Measurements from ENCODE around the gene RBBP8.

Gene RBBP8

GRCh38 chr18:23056315-23056714 lies 123.2 kb downstream of the RBBP8 start:
- DNase-seq (ENCODE audit: low read depth, low spot score), result no peak
- no peak overlapping the region for H3K27ac ChIP-seq

GRCh38 chr18:23057096-23057495 lies 124.0 kb downstream of the RBBP8 start:
- no peak overlapping the region for H3K27ac ChIP-seq
- no peak for DNase-seq (ENCODE audit: low read depth, low spot score)

GRCh38 chr18:23058746-23059415 lies 125.8 kb downstream of the RBBP8 start:
- no peak overlapping the region for H3K27ac ChIP-seq
- DNase-seq (ENCODE audit: low read depth, low spot score), result no peak

DNA sequence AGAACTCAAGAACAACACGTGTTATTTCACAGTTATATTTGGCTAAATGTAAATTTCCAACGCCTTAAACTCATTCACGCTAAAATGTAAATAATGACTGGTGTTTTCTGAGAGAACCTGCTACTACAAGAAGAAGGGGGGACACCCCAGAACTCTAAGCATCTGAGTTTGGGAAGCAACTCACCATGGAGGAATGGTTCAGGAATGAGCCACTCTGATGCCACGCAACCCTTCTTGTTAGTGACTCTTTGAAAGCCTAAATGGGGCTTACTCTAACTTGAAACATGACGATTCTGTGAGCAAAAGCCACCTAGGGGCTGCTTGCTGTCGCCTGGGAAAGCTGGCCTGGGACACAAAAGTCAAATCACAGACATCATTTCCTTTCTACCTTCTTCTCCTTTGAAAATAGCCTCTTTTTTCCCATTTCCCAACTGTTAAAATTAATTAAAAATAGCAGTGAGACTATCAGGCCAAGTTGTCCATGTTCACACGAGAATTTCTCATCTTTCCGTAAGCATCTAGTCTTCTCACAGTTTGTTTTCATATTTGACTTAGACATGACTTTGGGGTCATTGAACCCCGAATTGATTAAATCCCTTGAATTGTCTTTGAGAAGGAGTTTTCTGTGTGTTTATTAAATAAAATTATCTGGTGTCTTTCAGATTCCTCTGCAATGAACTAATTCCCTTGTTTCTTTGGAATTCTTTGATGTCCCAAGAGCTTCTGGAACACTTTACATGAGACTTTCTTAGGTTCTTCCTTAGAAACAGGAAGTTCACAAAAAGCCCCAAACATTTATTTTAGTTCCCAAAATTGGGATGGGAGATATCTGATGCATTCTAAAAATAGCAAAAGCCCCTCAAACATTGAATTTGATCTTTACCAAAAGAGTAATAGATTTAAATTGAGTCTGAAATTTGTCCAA lies 126.7 kb downstream of the RBBP8 start:
- H3K27ac ChIP-seq, result no peak overlapping the region

GRCh38 chr18:23062011-23062410 lies 128.9 kb downstream of the RBBP8 start:
- DNase-seq (ENCODE audit: low read depth, low spot score), result no peak
- no peak overlapping the region for H3K27ac ChIP-seq

More for the DNA sequence above, 126.7 kb downstream of the RBBP8 start:
- no peak for DNase-seq (ENCODE audit: low read depth, low spot score)

DNA sequence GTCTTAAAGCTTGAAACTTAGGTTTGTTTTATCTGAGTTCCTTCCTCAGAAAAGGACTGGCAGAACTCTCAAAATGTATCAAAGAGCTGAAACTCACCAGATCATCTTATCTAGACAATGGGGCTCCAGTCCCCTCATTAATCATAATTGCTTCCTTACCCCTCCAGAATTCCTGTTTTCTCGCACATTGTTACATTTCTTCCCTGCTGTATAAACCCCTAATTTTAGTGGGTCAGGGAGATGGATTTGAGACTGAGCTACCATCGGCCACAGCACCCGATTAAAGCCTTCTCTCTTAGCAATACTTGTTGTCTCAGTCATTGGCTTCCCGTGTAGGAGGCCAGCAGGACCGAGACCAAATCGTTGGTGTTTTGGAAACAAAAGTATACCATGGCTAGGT lies 130.4 kb downstream of the RBBP8 start:
- DNase-seq (ENCODE audit: low read depth, low spot score), result no peak

DNA sequence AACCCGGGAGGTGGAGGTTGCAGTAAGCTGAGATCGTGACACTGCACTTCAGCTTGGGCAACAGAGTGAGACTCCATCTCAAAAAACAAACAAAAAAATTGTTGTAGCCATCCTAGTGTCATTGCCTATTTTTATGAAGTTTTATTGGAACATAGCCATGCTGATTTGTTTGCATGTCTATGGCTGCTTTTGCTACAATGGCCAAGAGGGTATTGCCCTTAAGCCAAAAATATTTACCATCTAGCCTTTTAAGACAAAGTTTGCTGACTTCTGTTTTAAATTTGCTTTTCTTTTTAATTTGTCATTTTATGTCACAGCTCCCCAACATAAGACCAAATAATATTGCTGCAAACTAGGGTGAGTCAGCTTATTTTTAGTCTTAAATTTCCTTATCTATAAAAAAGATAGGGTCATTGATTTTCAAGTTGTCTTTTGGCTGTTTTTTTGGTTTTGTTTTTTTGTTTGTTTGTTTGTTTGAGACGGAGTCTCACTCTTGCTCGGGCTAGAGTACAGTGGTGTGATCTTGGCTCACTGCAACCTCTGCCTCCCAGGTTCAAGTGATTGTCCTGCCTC lies 132.2 kb downstream of the RBBP8 start:
- H3K27ac ChIP-seq, result no peak overlapping the region
- DNase-seq (ENCODE audit: low read depth, low spot score), result no peak

More for the DNA sequence above, 130.4 kb downstream of the RBBP8 start:
- no peak overlapping the region for H3K27ac ChIP-seq

DNA sequence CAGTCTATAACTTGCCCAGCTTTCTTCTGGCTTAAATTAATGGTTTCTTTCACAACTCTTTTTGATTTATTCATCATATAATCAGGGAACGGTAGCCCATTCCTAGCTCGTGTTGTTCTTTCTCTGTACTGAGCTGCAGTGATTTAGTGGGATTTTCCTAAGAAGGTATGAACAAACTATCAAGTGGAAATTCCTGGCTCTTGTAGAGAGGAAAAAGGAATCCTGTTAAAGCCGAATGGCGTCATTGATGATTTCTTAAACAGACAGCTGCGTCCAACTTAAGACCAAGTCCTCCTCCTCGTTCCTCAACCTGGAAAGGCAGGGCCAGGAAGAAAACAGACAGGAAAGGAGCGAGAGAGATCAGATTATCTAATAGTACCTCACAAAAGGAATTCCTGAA lies 132.9 kb downstream of the RBBP8 start:
- DNase-seq (ENCODE audit: low read depth, low spot score), result no peak
- H3K27ac ChIP-seq, result no peak overlapping the region

GRCh38 chr18:23066504-23067039 lies 133.4 kb downstream of the RBBP8 start:
- DNase-seq (ENCODE audit: low read depth, low spot score), result no peak
- H3K27ac ChIP-seq, result no peak overlapping the region

DNA sequence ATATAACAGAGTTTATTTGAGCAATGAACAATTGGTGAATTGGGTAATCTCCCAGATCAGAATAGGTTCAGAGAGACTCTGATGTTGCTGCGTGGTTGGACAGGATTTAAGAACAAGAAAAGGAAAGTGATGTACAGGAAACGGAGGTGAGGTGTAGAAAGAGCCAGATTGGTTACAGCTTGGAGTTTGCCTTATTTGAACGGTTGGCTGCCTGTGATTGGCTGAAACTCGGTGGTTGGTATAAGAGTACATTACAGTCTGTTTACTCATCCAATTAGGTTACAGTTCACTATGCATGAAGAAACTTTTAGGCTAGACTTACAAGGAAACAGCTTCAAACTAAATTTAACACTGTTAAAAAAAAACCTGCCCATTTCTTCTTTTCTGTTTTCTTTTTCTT lies 134.1 kb downstream of the RBBP8 start:
- H3K27ac ChIP-seq, result no peak overlapping the region
- no peak for DNase-seq (ENCODE audit: low read depth, low spot score)

- H3K27ac ChIP-seq, result no peak overlapping the region
- DNase-seq (ENCODE audit: low read depth, low spot score), result no peak
Observed at GRCh38 chr18:23068011-23068410, 134.9 kb downstream of the RBBP8 start.

GRCh38 chr18:23068570-23069310 lies 135.6 kb downstream of the RBBP8 start:
- no peak overlapping the region for H3K27ac ChIP-seq
- DNase-seq (ENCODE audit: low read depth, low spot score), result no peak

DNA sequence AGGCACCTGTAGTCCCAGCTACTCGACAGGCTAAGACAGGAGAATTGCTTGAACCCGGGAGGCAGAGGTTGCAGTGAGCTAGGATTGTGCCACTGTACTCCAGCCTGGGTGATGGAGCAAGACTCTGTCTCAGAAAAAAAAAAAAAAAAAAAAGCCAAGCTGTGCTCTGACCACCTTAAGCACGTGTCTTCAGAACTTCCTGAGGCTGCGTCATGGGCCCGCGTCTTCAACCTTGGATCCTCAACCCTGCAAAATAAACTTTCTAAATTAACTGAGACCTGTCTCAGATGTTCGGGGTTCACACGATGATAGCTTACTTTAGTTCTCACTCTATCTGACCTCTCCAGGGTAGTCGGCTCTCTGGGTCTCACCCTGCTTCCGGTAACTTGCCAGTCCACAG lies 136.4 kb downstream of the RBBP8 start:
- DNase-seq (ENCODE audit: low read depth, low spot score), result no peak
- no peak overlapping the region for H3K27ac ChIP-seq

DNA sequence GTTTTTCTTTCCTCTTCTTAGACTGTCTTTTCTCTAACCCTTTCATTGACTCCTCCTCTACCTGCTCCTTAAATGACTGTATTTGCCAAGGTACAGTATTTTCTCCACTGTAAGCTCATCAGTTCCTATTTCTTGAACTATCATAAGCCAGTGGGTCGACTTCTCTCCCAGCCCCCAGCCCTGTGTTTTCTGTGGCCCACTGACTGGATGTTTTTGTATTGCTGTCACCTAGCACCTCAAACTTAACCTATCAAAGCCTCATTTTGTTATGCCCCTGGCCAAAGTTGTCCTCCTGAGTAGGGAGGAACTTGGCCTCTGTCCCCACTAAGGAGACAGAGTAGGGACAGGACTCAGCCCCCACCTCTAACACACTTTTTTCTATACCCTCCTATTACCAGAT lies 136.8 kb downstream of the RBBP8 start:
- no peak for DNase-seq (ENCODE audit: low read depth, low spot score)
- no peak overlapping the region for H3K27ac ChIP-seq

DNA sequence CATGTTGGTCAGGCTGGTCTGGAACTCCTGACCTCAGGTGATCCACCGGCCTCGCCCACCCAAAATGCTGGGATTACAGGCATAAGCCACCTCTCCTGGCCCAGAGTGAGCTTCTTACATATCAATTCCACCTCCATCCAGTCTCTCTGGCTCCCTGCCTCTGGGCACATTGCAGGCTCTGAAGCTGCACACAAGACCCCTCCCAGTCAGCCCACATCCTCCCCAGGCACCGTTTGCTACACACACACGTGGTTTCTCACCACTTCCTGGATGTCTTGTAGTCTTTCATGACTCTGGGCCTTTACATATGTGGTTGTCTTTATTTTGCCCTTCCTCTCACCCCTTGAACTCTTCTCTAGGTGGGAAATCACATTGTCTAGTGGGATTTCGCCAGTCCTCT lies 138.2 kb downstream of the RBBP8 start:
- DNase-seq (ENCODE audit: low read depth, low spot score), result no peak
- no peak overlapping the region for H3K27ac ChIP-seq

DNA sequence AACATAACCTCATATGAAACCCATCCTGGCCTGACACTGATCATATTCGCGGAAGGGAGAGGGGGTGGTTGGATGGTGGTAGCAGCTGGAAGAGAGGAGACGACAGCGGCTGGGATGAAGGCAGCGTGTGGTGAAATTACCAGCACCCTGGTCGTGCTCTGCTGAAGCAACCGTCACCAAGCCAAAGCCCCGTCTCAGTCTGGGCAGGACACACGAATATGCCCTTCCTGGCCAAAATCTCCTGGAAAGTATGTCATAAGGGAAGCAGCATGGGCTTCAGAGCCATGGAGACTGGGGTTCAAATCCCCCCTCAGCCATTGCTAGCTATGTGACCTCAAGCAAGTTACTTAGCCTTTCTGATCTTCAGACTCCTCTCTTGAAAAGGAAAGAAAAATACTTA lies 139.0 kb downstream of the RBBP8 start:
- no peak overlapping the region for H3K27ac ChIP-seq
- DNase-seq (ENCODE audit: low read depth, low spot score), result no peak

- H3K27ac ChIP-seq, result no peak overlapping the region
- no peak for DNase-seq (ENCODE audit: low read depth, low spot score)
Observed at GRCh38 chr18:23073996-23074606, 141.0 kb downstream of the RBBP8 start.

Data from epithelial cell of prostate (primary cell).